HEK293 (cell line): ENCODE measurements around the gene VCPKMT.

Source experiments
- CTCF ChIP-seq: fragments of 450-650 bp; formaldehyde crosslinking; IDR thresholded peaks from 2 replicates; pipeline ENCODE4 v1.5.1; 2016; ENCODE audit warnings: missing biosample characterization, missing genetic modification characterization
- ZNF335 ChIP-seq: fragments of 450-650 bp; formaldehyde crosslinking; conservative IDR thresholded peaks from 2 replicates; pipeline ENCODE4 v1.5.1; 2016; ENCODE audit warnings: missing biosample characterization, missing genetic modification characterization
- ZNF521 ChIP-seq: fragments of 450-650 bp; formaldehyde crosslinking; IDR thresholded peaks from 2 replicates; pipeline ENCODE4 v1.5.1; 2017; ENCODE audit warnings: missing biosample characterization, mild to moderate bottlenecking, missing genetic modification characterization

GRCh38 chr14:50088731-50089130 lies 27.6 kb downstream of the VCPKMT start:
- TF ChIP-seq ZNF335 (tag by site-specific recombination) (no peak), ZNF521 (tag by site-specific recombination) (no peak), CTCF (tag by site-specific recombination) (no peak)
